Measurements from ENCODE around the gene ATP2A1. TPM values are rescaled to one million over a fixed set of nuclear protein-coding genes. Genes with fewer than 3 reads are reported as not detected.

ATP2A1 gene
- total and polyA plus RNA-seq, 2 donors from 2014 or later, result 0.25 to 0.47 TPM

DNA sequence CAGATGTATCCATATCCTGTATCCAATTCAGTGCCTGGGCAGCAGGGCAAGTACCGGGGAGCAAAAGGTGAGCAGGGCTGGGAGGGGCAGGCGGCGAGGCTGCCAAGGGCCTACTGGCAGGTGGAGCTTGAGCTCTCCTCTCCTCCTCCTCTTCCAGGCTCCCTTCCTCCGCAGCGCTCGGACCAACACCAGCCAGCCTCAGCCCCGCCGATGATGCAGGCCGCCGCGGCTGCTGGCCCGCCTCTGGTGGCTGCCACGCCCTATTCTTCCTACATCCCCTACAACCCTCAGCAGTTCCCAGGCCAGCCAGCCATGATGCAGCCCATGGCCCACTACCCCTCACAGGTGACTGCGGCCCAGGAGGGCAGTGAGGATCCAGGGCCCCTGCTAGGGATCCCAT, 43.9 kb upstream of the ATP2A1 start:
- Histone ChIP-seq H3K9me3 (ENCODE audit: control insufficient read depth in 2 of 3, insufficient read depth in 1 of 3, low read length in 3 of 3) (no peaks in the 10 kb centered on the region), H3K4me1 (ENCODE audit: control insufficient read depth in 2 of 3, insufficient read depth in 2 of 3, low read depth in 1 of 3, low read length in 3 of 3) (no peaks in the 10 kb centered on the region), H3K36me3 (ENCODE audit: control insufficient read depth in 2 of 3, insufficient read depth in 3 of 3, low read length in 3 of 3) (peaks cover 14 to 78% (median 56%) of the 10 kb centered on the region in 3 donors), H3K27ac (ENCODE audit: low read depth in 2 of 2, low read length in 2 of 2) (no peak overlapping the region), H3K27me3 (ENCODE audit: control insufficient read depth, insufficient read depth, low read length) (no peaks in the 10 kb centered on the region), H3K4me3 (ENCODE audit: low read length in 3 of 3) (no peak overlapping the region), H3K9ac (ENCODE audit: low read length in 3 of 3) (no peak overlapping the region)
- TF ChIP-seq, protein P1, sequence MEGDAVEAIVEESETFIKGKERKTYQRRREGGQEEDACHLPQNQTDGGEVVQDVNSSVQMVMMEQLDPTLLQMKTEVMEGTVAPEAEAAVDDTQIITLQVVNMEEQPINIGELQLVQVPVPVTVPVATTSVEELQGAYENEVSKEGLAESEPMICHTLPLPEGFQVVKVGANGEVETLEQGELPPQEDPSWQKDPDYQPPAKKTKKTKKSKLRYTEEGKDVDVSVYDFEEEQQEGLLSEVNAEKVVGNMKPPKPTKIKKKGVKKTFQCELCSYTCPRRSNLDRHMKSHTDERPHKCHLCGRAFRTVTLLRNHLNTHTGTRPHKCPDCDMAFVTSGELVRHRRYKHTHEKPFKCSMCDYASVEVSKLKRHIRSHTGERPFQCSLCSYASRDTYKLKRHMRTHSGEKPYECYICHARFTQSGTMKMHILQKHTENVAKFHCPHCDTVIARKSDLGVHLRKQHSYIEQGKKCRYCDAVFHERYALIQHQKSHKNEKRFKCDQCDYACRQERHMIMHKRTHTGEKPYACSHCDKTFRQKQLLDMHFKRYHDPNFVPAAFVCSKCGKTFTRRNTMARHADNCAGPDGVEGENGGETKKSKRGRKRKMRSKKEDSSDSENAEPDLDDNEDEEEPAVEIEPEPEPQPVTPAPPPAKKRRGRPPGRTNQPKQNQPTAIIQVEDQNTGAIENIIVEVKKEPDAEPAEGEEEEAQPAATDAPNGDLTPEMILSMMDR (IDR thresholded peaks at IDR 0.05; ENCODE audit: borderline replicate concordance, extremely low read depth, insufficient read depth), result no peak
- intact Hi-C loops (cut with DNase I), result no loop called here
- FAIRE-seq (no peak), DNase-seq (no peak)

DNA sequence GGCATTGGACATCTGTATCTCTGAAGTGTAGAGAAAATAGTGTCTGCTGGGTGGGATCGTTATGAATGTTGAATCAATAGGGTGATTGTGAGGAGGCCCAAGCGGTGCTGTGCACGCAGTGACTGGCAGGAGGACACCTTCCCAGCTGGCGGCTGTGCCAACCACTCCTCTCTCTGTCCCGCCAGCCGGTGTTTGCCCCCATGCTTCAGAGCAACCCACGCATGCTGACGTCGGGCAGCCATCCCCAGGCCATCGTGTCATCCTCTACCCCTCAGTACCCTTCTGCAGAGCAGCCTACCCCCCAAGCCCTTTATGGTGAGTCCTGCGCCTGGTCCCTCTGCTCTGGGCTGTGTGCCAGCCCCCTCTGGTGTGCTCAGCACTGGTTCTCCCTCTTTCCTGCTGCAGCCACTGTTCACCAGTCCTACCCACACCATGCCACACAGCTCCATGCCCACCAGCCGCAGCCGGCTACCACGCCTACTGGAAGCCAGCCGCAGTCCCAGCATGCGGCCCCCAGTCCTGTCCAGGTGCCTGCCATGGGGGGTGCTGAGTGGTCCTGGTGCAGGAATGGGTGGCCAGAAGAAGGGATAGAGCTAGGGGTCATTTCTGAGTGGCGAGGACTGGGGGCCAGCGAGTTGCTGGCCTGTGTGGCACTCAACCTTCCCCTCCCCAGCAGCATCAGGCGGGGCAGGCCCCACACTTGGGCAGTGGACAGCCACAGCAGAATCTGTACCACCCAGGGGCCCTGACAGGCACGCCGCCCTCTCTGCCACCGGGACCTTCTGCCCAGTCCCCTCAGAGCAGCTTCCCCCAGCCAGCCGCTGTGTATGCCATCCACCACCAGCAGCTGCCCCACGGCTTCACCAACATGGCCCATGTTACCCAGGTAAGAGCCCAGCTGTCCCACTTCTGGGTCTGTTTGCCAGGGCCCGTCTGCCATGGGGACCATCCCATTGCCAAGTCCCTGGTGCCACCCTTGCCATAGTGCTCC, 43.1 kb upstream of the ATP2A1 start:
- Histone ChIP-seq H3K9ac (ENCODE audit: low read length in 3 of 3) (no peak overlapping the region), H3K4me3 (ENCODE audit: low read length in 3 of 3) (no peak overlapping the region), H3K36me3 (ENCODE audit: control insufficient read depth in 2 of 3, insufficient read depth in 3 of 3, low read length in 3 of 3) (peaks cover 10 to 70% (median 49%) of the 10 kb centered on the region in 3 donors), H3K4me1 (ENCODE audit: control insufficient read depth in 2 of 3, insufficient read depth in 2 of 3, low read depth in 1 of 3, low read length in 3 of 3) (no peaks in the 10 kb centered on the region), H3K9me3 (ENCODE audit: control insufficient read depth in 2 of 3, insufficient read depth in 1 of 3, low read length in 3 of 3) (no peaks in the 10 kb centered on the region), H3K27ac (ENCODE audit: low read depth in 2 of 2, low read length in 2 of 2) (no peak overlapping the region), H3K27me3 (ENCODE audit: control insufficient read depth, insufficient read depth, low read length) (no peaks in the 10 kb centered on the region)
- no peak for DNase-seq
- intact Hi-C loops (cut with DNase I), result no loop called here
- TF ChIP-seq, protein P1 (IDR thresholded peaks at IDR 0.05; ENCODE audit: borderline replicate concordance, extremely low read depth, insufficient read depth), result no peak
- FAIRE-seq, result no peak

DNA sequence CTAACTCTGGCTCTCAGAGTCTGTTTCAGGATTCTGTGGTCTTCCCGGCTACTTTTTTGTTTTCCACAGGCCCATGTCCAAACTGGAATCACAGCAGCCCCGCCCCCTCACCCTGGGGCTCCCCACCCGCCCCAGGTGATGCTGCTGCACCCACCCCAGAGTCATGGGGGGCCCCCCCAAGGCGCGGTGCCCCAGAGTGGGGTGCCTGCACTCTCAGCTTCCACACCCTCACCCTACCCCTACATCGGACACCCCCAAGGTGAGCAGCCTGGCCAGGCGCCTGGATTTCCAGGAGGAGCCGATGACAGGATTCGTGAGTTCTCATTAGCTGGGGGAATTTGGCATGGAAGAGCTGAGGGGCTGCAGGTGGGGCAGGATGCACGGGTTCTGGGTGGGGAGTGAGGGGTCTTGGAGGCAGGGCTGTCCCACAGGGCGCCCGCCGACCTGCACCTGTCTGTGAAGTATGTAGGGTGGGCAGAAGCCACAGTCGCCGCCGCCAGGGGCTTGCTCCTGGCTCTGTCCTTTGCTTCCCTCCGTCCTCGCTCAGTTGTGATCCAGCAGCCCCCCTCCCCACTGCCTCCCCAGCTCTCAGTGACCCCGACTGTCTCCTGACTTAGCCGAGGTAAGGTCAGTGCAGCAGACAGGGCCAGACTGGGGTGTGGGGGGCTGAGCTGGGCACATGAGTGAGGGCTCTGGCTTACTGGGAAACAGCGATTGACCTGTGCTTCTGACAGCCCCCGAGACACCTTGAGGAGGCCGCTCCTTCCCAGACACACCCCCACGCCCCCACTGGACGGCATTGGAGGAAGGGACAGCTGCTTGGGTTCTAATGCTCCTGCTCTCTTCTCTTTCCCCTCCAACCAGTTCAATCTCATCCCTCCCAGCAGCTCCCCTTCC, 42.2 kb upstream of the ATP2A1 start:
- intact Hi-C loops (cut with DNase I), result no loop called here
- H3K36me3 ChIP-seq (ENCODE audit: control insufficient read depth in 2 of 3, insufficient read depth in 3 of 3, low read length in 3 of 3), result peaks cover 8 to 60% (median 39%) of the 10 kb centered on the region in 3 donors
- H3K27me3 ChIP-seq (ENCODE audit: control insufficient read depth, insufficient read depth, low read length), result no peaks in the 10 kb centered on the region
- no peaks in the 10 kb centered on the region for H3K4me1 ChIP-seq (ENCODE audit: control insufficient read depth in 2 of 3, insufficient read depth in 2 of 3, low read depth in 1 of 3, low read length in 3 of 3)
- TF ChIP-seq, protein P1 (IDR thresholded peaks at IDR 0.05; ENCODE audit: borderline replicate concordance, extremely low read depth, insufficient read depth), result no peak
- no peak for DNase-seq
- no peak for FAIRE-seq
- H3K4me3 ChIP-seq (ENCODE audit: low read length in 3 of 3), result no peak overlapping the region
- no peak overlapping the region for H3K27ac ChIP-seq (ENCODE audit: low read depth in 2 of 2, low read length in 2 of 2)
- H3K9ac ChIP-seq (ENCODE audit: low read length in 3 of 3), result no peak overlapping the region
- no peaks in the 10 kb centered on the region for H3K9me3 ChIP-seq (ENCODE audit: control insufficient read depth in 2 of 3, insufficient read depth in 1 of 3, low read length in 3 of 3)
